Astrocyte (in vitro differentiated cells and primary cell): ENCODE data around the gene TUBGCP5. TPM values are rescaled to one million over a fixed set of nuclear protein-coding genes. Genes with fewer than 3 reads are reported as not detected.

ENCODE experiments used
- DNase-seq: peaks from one replicate; pipeline ENCODE4 v3.0.0-alpha.2; 2010; ENCODE audit warnings: low read depth
- FAIRE-seq: peaks from 2 replicates; lab custom pipeline; 2011; peaks lifted over from hg19 to GRCh38; lab: Jason Lieb, UNC
- H2AFZ ChIP-seq: 2 replicates; pipeline ENCODE4 v1.6.0; 2012; ENCODE audit warnings: low read depth, low read length, inconsistent platforms
- H3K27ac ChIP-seq: 2 replicates; pipeline ENCODE4 v1.5.1; 2011; ENCODE audit warnings: low read depth, low read length, inconsistent platforms
- H3K27me3 ChIP-seq: 2 replicates; pipeline ENCODE4 v1.6.0; 2011; ENCODE audit warnings: low read length, inconsistent platforms; ENCODE audit not compliant: insufficient read depth
- H3K36me3 ChIP-seq: 2 replicates; pipeline ENCODE4 v1.5.1; 2011; ENCODE audit warnings: low read length, inconsistent platforms; ENCODE audit not compliant: insufficient read depth
- H3K4me1 ChIP-seq: 2 replicates; pipeline ENCODE4 v1.5.1; 2011; ENCODE audit warnings: low read length, inconsistent platforms; ENCODE audit not compliant: insufficient read depth
- H3K4me2 ChIP-seq: 2 replicates; pipeline ENCODE4 v1.6.0; 2012; ENCODE audit warnings: low read length, inconsistent platforms
- H3K4me3 ChIP-seq: 2 replicates; pipeline ENCODE4 v1.5.1; 2011; ENCODE audit warnings: low read depth, mild to moderate bottlenecking, low read length, inconsistent platforms; ENCODE audit not compliant: insufficient read depth
- H3K79me2 ChIP-seq: 2 replicates; pipeline ENCODE4 v1.6.0; 2012; ENCODE audit warnings: mild to moderate bottlenecking, low read length, inconsistent platforms; ENCODE audit not compliant: insufficient read depth
- H3K9ac ChIP-seq: 2 replicates; pipeline ENCODE4 v1.6.0; 2012; ENCODE audit warnings: mild to moderate bottlenecking, low read length, inconsistent platforms
- H3K9me3 ChIP-seq: 2 replicates; pipeline ENCODE4 v1.5.1; 2012; ENCODE audit warnings: low read depth, mild to moderate bottlenecking, low read length, inconsistent platforms; ENCODE audit not compliant: insufficient read depth
- H4K20me1 ChIP-seq: 2 replicates; pipeline ENCODE4 v1.6.0; 2012; ENCODE audit warnings: low read length, inconsistent platforms; ENCODE audit not compliant: insufficient read depth
- H3K27ac Mint-ChIP-seq: one replicate; pipeline ENCODE4 v1.8.0; 2021; ENCODE audit warnings: mild to moderate bottlenecking, mixed read lengths; ENCODE audit not compliant: unreplicated experiment
- H3K27me3 Mint-ChIP-seq: one replicate; pipeline ENCODE4 v1.8.0; 2021; ENCODE audit warnings: low read depth, mixed read lengths; ENCODE audit not compliant: unreplicated experiment
- H3K36me3 Mint-ChIP-seq: one replicate; pipeline ENCODE4 v1.8.0; 2021; ENCODE audit warnings: low read depth, mixed read lengths; ENCODE audit not compliant: unreplicated experiment
- H3K4me1 Mint-ChIP-seq: one replicate; pipeline ENCODE4 v1.8.0; 2021; ENCODE audit warnings: low read depth, mixed read lengths; ENCODE audit not compliant: unreplicated experiment
- H3K4me3 Mint-ChIP-seq: one replicate; pipeline ENCODE4 v1.8.0; 2021; ENCODE audit warnings: mild to moderate bottlenecking, moderate library complexity, mixed read lengths; ENCODE audit not compliant: unreplicated experiment
- H3K9me3 Mint-ChIP-seq: one replicate; pipeline ENCODE4 v1.8.0; 2021; ENCODE audit warnings: mild to moderate bottlenecking, mixed read lengths; ENCODE audit not compliant: unreplicated experiment
- EZH2 ChIP-seq: IDR thresholded peaks from 2 replicates; pipeline ENCODE4 v1.6.1; 2012; ENCODE audit warnings: mild to moderate bottlenecking, low read length, inconsistent platforms; ENCODE audit not compliant: insufficient read depth
- total RNA-seq: library from RNA; stranded (reverse); gene quantifications from 2 replicates; pipeline ENCODE4 v1.2.1, GENCODE V29; 2021
- TF ChIP-seq, protein P1 (sequence below): IDR thresholded peaks from 2 replicates; pipeline ENCODE4 v1.5.1; 2011; ENCODE audit warnings: low read depth, mild to moderate bottlenecking, inconsistent platforms, low read length, moderate library complexity; ENCODE audit not compliant: insufficient read depth

TUBGCP5 gene
- total RNA-seq, 1 donor from 2014 or later, result 13.8 TPM

DNA sequence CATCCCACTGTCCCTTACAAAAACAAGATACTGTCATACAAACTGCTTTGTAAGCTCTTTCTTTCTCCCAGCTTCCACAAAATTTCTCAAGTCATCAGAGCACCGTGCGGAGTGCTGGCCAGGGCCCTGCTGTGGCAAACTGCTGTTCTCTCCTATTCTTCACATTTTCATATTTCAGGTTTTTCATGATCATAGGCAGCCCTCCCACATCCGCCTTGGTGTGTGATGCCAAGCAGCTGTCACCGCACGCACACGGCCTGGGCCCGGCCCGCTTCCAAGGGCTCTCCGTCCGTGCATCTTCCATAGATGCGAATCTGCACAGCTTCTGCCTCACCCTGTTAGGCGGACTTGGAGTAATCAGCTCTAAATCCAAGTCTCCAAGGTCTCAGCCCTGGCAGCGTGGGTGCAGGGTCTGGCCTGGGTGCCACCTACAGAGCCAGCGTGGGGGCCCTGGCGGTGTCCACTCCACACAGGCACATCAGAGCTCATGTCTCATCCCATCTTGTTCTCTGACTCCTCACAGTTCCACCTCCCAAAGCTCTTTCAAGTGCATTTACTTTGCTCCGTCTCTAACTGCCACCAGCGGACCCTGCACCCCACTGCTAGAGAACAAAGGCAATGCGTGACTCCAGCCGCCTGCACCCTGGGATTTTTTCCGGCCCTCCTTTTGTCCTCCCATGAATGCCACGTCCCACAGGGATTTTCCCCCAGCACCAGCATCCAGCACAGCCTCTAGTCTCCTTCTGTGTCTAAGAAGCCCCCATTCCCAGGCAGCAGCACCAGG lies 86.4 kb downstream of the TUBGCP5 start:
- H3K4me3 Mint-ChIP-seq, result no peak overlapping the region
- FAIRE-seq (no peak), DNase-seq (no peak)
- H3K4me3 ChIP-seq, result no peak overlapping the region
- H3K27me3 Mint-ChIP-seq, result no peaks in the 10 kb centered on the region
- H3K4me1 Mint-ChIP-seq, result peaks cover 33% of the 10 kb centered on the region
- peaks cover 5% of the 10 kb centered on the region for H3K36me3 Mint-ChIP-seq
- H3K9me3 Mint-ChIP-seq, result no peaks in the 10 kb centered on the region
- H3K27ac Mint-ChIP-seq, result no peak overlapping the region
- peaks cover 10% of the 10 kb centered on the region for H3K4me1 ChIP-seq
- H3K79me2 ChIP-seq, result peaks cover 93% of the 10 kb centered on the region
- H3K9me3 ChIP-seq, result no peaks in the 10 kb centered on the region
- no peak overlapping the region for H2AFZ ChIP-seq
- peak overlapping the region; percentile 23 for H3K9ac ChIP-seq
- H3K4me2 ChIP-seq, result peak overlapping the region; percentile 22
- H3K27ac ChIP-seq, result no peak overlapping the region
- no peaks in the 10 kb centered on the region for H3K27me3 ChIP-seq
- H3K36me3 ChIP-seq, result no peaks in the 10 kb centered on the region
- H4K20me1 ChIP-seq, result peaks cover 82% of the 10 kb centered on the region
- TF ChIP-seq, protein P1, sequence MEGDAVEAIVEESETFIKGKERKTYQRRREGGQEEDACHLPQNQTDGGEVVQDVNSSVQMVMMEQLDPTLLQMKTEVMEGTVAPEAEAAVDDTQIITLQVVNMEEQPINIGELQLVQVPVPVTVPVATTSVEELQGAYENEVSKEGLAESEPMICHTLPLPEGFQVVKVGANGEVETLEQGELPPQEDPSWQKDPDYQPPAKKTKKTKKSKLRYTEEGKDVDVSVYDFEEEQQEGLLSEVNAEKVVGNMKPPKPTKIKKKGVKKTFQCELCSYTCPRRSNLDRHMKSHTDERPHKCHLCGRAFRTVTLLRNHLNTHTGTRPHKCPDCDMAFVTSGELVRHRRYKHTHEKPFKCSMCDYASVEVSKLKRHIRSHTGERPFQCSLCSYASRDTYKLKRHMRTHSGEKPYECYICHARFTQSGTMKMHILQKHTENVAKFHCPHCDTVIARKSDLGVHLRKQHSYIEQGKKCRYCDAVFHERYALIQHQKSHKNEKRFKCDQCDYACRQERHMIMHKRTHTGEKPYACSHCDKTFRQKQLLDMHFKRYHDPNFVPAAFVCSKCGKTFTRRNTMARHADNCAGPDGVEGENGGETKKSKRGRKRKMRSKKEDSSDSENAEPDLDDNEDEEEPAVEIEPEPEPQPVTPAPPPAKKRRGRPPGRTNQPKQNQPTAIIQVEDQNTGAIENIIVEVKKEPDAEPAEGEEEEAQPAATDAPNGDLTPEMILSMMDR, result no peak
- no peak for TF ChIP-seq EZH2

DNA sequence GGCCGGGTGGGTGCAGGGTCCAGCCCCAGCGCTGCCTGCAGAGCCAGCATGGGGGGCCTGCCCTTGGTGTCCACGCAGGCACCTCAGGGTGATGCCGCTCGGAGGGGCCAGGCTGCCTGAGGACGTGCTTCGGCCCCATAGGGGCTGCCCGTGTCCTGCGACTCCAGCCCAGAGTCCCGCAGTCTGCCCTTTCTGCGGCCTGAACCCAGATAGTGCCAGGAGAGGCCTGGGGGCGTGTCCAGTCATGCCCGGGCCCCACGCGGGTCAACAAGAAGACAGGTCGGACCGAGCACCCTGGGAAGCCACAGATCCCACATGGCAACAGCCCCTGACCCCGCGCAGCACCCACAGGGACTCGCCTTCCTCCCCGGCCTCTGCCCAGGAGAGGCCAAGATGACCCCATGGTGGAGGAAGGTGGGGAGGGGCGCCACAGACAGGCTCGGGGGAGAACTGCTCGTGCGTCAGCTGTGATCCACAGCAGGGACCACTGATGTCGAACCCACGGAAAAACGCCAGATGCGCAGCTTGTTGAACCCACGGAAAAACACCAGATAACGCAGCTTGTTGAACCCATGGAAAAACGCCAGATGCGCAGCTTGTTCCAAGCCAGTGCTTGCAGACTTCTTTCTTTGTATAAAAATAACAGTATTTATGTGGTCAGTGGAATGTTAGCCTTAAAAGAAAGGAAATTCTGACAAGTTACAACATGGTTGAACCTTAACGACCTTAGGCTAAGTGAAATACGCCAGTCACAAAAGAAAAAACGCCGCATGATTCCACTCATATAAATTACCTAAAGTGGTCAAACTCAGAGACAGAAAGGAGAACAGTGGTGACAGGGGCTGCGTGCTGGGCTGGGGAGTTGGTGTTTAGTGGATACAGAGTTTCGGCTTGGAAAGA lies 87.7 kb downstream of the TUBGCP5 start:
- H3K9me3 ChIP-seq, result no peaks in the 10 kb centered on the region
- H3K4me3 ChIP-seq, result no peak overlapping the region
- Mint-ChIP-seq H3K4me1 (peaks cover 33% of the 10 kb centered on the region), H3K27ac (no peak overlapping the region), H3K4me3 (no peak overlapping the region), H3K36me3 (peaks cover 6% of the 10 kb centered on the region), H3K27me3 (no peaks in the 10 kb centered on the region), H3K9me3 (no peaks in the 10 kb centered on the region)
- no peak overlapping the region for H3K4me2 ChIP-seq
- peaks cover 10% of the 10 kb centered on the region for H3K4me1 ChIP-seq
- peaks cover 85% of the 10 kb centered on the region for H4K20me1 ChIP-seq
- H3K79me2 ChIP-seq, result peaks cover 96% of the 10 kb centered on the region
- FAIRE-seq, result no peak
- H3K36me3 ChIP-seq, result no peaks in the 10 kb centered on the region
- H3K9ac ChIP-seq, result no peak overlapping the region
- TF ChIP-seq, protein P1, result no peak
- TF ChIP-seq EZH2, result no peak
- no peaks in the 10 kb centered on the region for H3K27me3 ChIP-seq
- H3K27ac ChIP-seq, result no peak overlapping the region
- no peak for DNase-seq
- no peak overlapping the region for H2AFZ ChIP-seq
